ENCODE results near the gene SLC12A6.

SLC12A6 gene

GRCh38 chr15:34301058-34301457 lies 36.5 kb downstream of the SLC12A6 start:
- WGBS (ENCODE audit: extremely low coverage, insufficient coverage, insufficient read length) = no CpG with 5 or more reads among the region's 3 CpGs
- H3K9me3 ChIP-seq (ENCODE audit: insufficient read depth, low read depth, low read length) = no peaks in the 10 kb centered on the region

GRCh38 chr15:34297059-34297458 lies 40.5 kb downstream of the SLC12A6 start:
- Histone ChIP-seq H3K79me2 (ENCODE audit: control insufficient read depth, insufficient read depth, low read length, poor library complexity) (no peaks in the 10 kb centered on the region), H3K4ac (ENCODE audit: low read depth, low read length) (no peak overlapping the region), H4K8ac (ENCODE audit: low read depth, low read length) (no peak overlapping the region), H3K4me1 (ENCODE audit: control insufficient read depth in 1 of 2, insufficient read depth in 2 of 2, low read length in 2 of 2) (no peaks in the 10 kb centered on the region), H3K79me1 (ENCODE audit: low read length) (no peaks in the 10 kb centered on the region), H3K27me3 (ENCODE audit: insufficient read depth, low read length) (no peaks in the 10 kb centered on the region), H3K14ac (ENCODE audit: low read length) (no peak overlapping the region), H3K4me3 (ENCODE audit: low read depth, low read length) (no peak overlapping the region), H3K18ac (ENCODE audit: low read length) (no peak overlapping the region), H3K36me3 (ENCODE audit: control insufficient read depth in 1 of 2, insufficient read depth in 2 of 2, low read length in 2 of 2) (no peaks in the 10 kb centered on the region), H3K9me3 (ENCODE audit: insufficient read depth, low read depth, low read length) (no peaks in the 10 kb centered on the region), H2AK5ac (ENCODE audit: low read length) (no peak overlapping the region), H2BK5ac (ENCODE audit: low read depth, low read length, poor library complexity) (no peak overlapping the region), H2BK120ac (ENCODE audit: insufficient read depth, low read length, poor library complexity) (no peak overlapping the region), H3K4me2 (ENCODE audit: low read length) (no peak overlapping the region), H4K91ac (ENCODE audit: low read depth, low read length) (no peak overlapping the region), H2BK12ac (ENCODE audit: low read length) (no peak overlapping the region), H2AFZ (ENCODE audit: insufficient read depth, low read length, poor library complexity) (no peak overlapping the region), H3K27ac (ENCODE audit: low read depth, low read length) (no peak overlapping the region), H3K23ac (ENCODE audit: low read length) (no peak overlapping the region), H4K12ac (ENCODE audit: low read depth, low read length) (no peak overlapping the region), H3K9ac (ENCODE audit: low read length) (no peak overlapping the region)
- no CpG with 5 or more reads among the region's 1 CpG for WGBS (ENCODE audit: extremely low coverage, insufficient coverage, insufficient read length)
- DNase-seq = no peak

More at GRCh38 chr15:34301058-34301457, 36.5 kb downstream of the SLC12A6 start:
- Histone ChIP-seq H2AK5ac (ENCODE audit: low read length) (no peak overlapping the region), H3K4me3 (ENCODE audit: low read depth, low read length) (no peak overlapping the region), H3K27me3 (ENCODE audit: insufficient read depth, low read length) (no peaks in the 10 kb centered on the region), H2BK120ac (ENCODE audit: insufficient read depth, low read length, poor library complexity) (no peak overlapping the region), H3K14ac (ENCODE audit: low read length) (no peak overlapping the region), H3K4me1 (ENCODE audit: control insufficient read depth in 1 of 2, insufficient read depth in 2 of 2, low read length in 2 of 2) (no peaks in the 10 kb centered on the region), H4K8ac (ENCODE audit: low read depth, low read length) (no peak overlapping the region), H2AFZ (ENCODE audit: insufficient read depth, low read length, poor library complexity) (no peak overlapping the region), H2BK12ac (ENCODE audit: low read length) (no peak overlapping the region), H3K27ac (ENCODE audit: low read depth, low read length) (no peak overlapping the region), H3K79me1 (ENCODE audit: low read length) (no peaks in the 10 kb centered on the region), H3K4me2 (ENCODE audit: low read length) (no peak overlapping the region), H4K91ac (ENCODE audit: low read depth, low read length) (no peak overlapping the region), H3K4ac (ENCODE audit: low read depth, low read length) (no peak overlapping the region), H3K36me3 (ENCODE audit: control insufficient read depth in 1 of 2, insufficient read depth in 2 of 2, low read length in 2 of 2) (no peaks in the 10 kb centered on the region), H3K23ac (ENCODE audit: low read length) (no peak overlapping the region), H3K79me2 (ENCODE audit: control insufficient read depth, insufficient read depth, low read length, poor library complexity) (no peaks in the 10 kb centered on the region), H3K9ac (ENCODE audit: low read length) (no peak overlapping the region), H3K18ac (ENCODE audit: low read length) (no peak overlapping the region), H4K12ac (ENCODE audit: low read depth, low read length) (no peak overlapping the region), H2BK5ac (ENCODE audit: low read depth, low read length, poor library complexity) (no peak overlapping the region)
- peak in 1 of 2 donors; percentile 6 for DNase-seq

GRCh38 chr15:34292621-34293020 lies 45.0 kb downstream of the SLC12A6 start:
- H2BK120ac ChIP-seq (ENCODE audit: insufficient read depth, low read length, poor library complexity) = no peak overlapping the region
- H2AFZ ChIP-seq (ENCODE audit: insufficient read depth, low read length, poor library complexity) = no peak overlapping the region
- H3K4me1 ChIP-seq (ENCODE audit: control insufficient read depth in 1 of 2, insufficient read depth in 2 of 2, low read length in 2 of 2) = no peaks in the 10 kb centered on the region
- H4K8ac ChIP-seq (ENCODE audit: low read depth, low read length) = no peak overlapping the region
- no peak overlapping the region for H3K4ac ChIP-seq (ENCODE audit: low read depth, low read length)
- no peaks in the 10 kb centered on the region for H3K9me3 ChIP-seq (ENCODE audit: insufficient read depth, low read depth, low read length)
- H3K23ac ChIP-seq (ENCODE audit: low read length) = peak overlapping the region; percentile 69
- H4K12ac ChIP-seq (ENCODE audit: low read depth, low read length) = no peak overlapping the region
- no peak overlapping the region for H2BK12ac ChIP-seq (ENCODE audit: low read length)
- no peak overlapping the region for H3K18ac ChIP-seq (ENCODE audit: low read length)
- H2BK5ac ChIP-seq (ENCODE audit: low read depth, low read length, poor library complexity) = no peak overlapping the region
- H3K79me2 ChIP-seq (ENCODE audit: control insufficient read depth, insufficient read depth, low read length, poor library complexity) = no peaks in the 10 kb centered on the region
- no peak overlapping the region for H4K91ac ChIP-seq (ENCODE audit: low read depth, low read length)
- no peak overlapping the region for H3K14ac ChIP-seq (ENCODE audit: low read length)
- H3K27ac ChIP-seq (ENCODE audit: low read depth, low read length) = no peak overlapping the region
- H3K79me1 ChIP-seq (ENCODE audit: low read length) = no peaks in the 10 kb centered on the region
- no peak overlapping the region for H2AK5ac ChIP-seq (ENCODE audit: low read length)
- H3K4me2 ChIP-seq (ENCODE audit: low read length) = no peak overlapping the region
- H3K9ac ChIP-seq (ENCODE audit: low read length) = peak overlapping the region; percentile 56
- H3K4me3 ChIP-seq (ENCODE audit: low read depth, low read length) = no peak overlapping the region
- no peaks in the 10 kb centered on the region for H3K27me3 ChIP-seq (ENCODE audit: insufficient read depth, low read length)
- WGBS (ENCODE audit: extremely low coverage, insufficient coverage, insufficient read length) = no CpG with 5 or more reads among the region's 9 CpGs
- H3K36me3 ChIP-seq (ENCODE audit: control insufficient read depth in 1 of 2, insufficient read depth in 2 of 2, low read length in 2 of 2) = no peaks in the 10 kb centered on the region
- no peak for DNase-seq

- H3K9me3 ChIP-seq (ENCODE audit: insufficient read depth, low read depth, low read length) = no peaks in the 10 kb centered on the region
- no peak overlapping the region for H2BK120ac ChIP-seq (ENCODE audit: insufficient read depth, low read length, poor library complexity)
- H3K4ac ChIP-seq (ENCODE audit: low read depth, low read length) = no peak overlapping the region
- H3K36me3 ChIP-seq (ENCODE audit: control insufficient read depth in 1 of 2, insufficient read depth in 2 of 2, low read length in 2 of 2) = no peaks in the 10 kb centered on the region
- no peak overlapping the region for H2BK5ac ChIP-seq (ENCODE audit: low read depth, low read length, poor library complexity)
- H3K4me2 ChIP-seq (ENCODE audit: low read length) = no peak overlapping the region
- H3K79me2 ChIP-seq (ENCODE audit: control insufficient read depth, insufficient read depth, low read length, poor library complexity) = no peaks in the 10 kb centered on the region
- no peak overlapping the region for H2AFZ ChIP-seq (ENCODE audit: insufficient read depth, low read length, poor library complexity)
- H3K14ac ChIP-seq (ENCODE audit: low read length) = no peak overlapping the region
- H4K8ac ChIP-seq (ENCODE audit: low read depth, low read length) = no peak overlapping the region
- H3K18ac ChIP-seq (ENCODE audit: low read length) = no peak overlapping the region
- no peak overlapping the region for H4K91ac ChIP-seq (ENCODE audit: low read depth, low read length)
- no peak overlapping the region for H3K4me3 ChIP-seq (ENCODE audit: low read depth, low read length)
- H3K27ac ChIP-seq (ENCODE audit: low read depth, low read length) = no peak overlapping the region
- no CpG with 5 or more reads among the region's 2 CpGs for WGBS (ENCODE audit: extremely low coverage, insufficient coverage, insufficient read length)
- H3K27me3 ChIP-seq (ENCODE audit: insufficient read depth, low read length) = no peaks in the 10 kb centered on the region
- H3K4me1 ChIP-seq (ENCODE audit: control insufficient read depth in 1 of 2, insufficient read depth in 2 of 2, low read length in 2 of 2) = no peaks in the 10 kb centered on the region
- H3K23ac ChIP-seq (ENCODE audit: low read length) = no peak overlapping the region
- H2BK12ac ChIP-seq (ENCODE audit: low read length) = no peak overlapping the region
- no peak overlapping the region for H3K9ac ChIP-seq (ENCODE audit: low read length)
- H4K12ac ChIP-seq (ENCODE audit: low read depth, low read length) = no peak overlapping the region
- no peak for DNase-seq
- H2AK5ac ChIP-seq (ENCODE audit: low read length) = no peak overlapping the region
- no peaks in the 10 kb centered on the region for H3K79me1 ChIP-seq (ENCODE audit: low read length)
Measured at GRCh38 chr15:34284937-34285336, 52.6 kb downstream of the SLC12A6 start.
